Testis (tissue), 3 donors: ENCODE results near the gene OSGEP. TPM values are rescaled to one million over a fixed set of nuclear protein-coding genes. Genes with fewer than 3 reads are reported as not detected.

Experiments
- DNase-seq: peaks from one replicate; pipeline ENCODE4 v3.0.0-alpha.2; 2019
- H3K27ac ChIP-seq, 2 donors: fragments of 200-600 bp; sonication (generic); one replicate each; pipeline ENCODE4 v1.5.1; 2019
- H3K27me3 ChIP-seq: fragments of 200-600 bp; sonication (generic); one replicate; pipeline ENCODE4 v1.5.1; 2019
- H3K36me3 ChIP-seq: fragments of 200-600 bp; sonication (generic); one replicate; pipeline ENCODE4 v1.5.1; 2017; ENCODE audit warnings: low read depth; ENCODE audit errors: missing control alignments
- H3K4me1 ChIP-seq: fragments of 200-600 bp; sonication (generic); one replicate; pipeline ENCODE4 v1.5.1; 2019
- H3K4me3 ChIP-seq, 2 donors: fragments of 200-600 bp; sonication (generic); one replicate each; pipeline ENCODE4 v1.5.1; 2017 to 2019
- H3K9me3 ChIP-seq: fragments of 200-600 bp; sonication (generic); one replicate; pipeline ENCODE4 v1.5.1; 2017
- POLR2A ChIP-seq: fragments of 450-650 bp; IDR thresholded peaks from one replicate; pipeline ENCODE4 v1.6.1; 2017; ENCODE audit warnings: antibody characterized with exemption, mild to moderate bottlenecking, moderate library complexity
- WGBS, 2 donors: methylation state at CpG; one replicate each; pipeline ENCODE4 v1.1.5; 2018; 5-methylcytosine and 5-hydroxymethylcytosine counted together
- intact Hi-C: fragments of 100-400 bp; cut with DNase I; formaldehyde crosslinking; loops from one replicate; pipeline ENCODE4 v1.15.1; 2023; ENCODE audit warnings: low total_unique reads
- polyA plus RNA-seq: library from polyadenylated mRNA; stranded (reverse); fragments of 350-450 nt; fragmentation: Illumina TruSeq; extraction: RNeasy Lipid Tissue Mini Kit (QIAGEN cat#74804); gene quantifications from one replicate; pipeline ENCODE4 v1.2.3, GENCODE V29; 2014; ENCODE audit warnings: low read depth, low replicate concordance; ENCODE audit not compliant: insufficient read depth
- total RNA-seq, 2 donors: library from RNA; depleted of rRNA; stranded (reverse); fragments of >200 nt; gene quantifications; one replicate each; pipeline ENCODE4 v1.2.3, GENCODE V29; 2016
- TF ChIP-seq, protein P1 (sequence below), 3 experiments: fragments of 450-650 bp in 2 of 3; fragments of 200-600 bp in 1 of 3; sonication (generic) in 1 of 3; IDR thresholded peaks; one replicate each; pipeline ENCODE4 v1.5.1; 2016 to 2019; ENCODE audit warnings: antibody characterized with exemption in 3 of 3, mild to moderate bottlenecking in 2 of 3, moderate library complexity in 1 of 3

The OSGEP gene
- total and polyA plus RNA-seq, 3 donors from 2014 or later, result 19.9 to 58.8 (median 47.2) TPM

DNA sequence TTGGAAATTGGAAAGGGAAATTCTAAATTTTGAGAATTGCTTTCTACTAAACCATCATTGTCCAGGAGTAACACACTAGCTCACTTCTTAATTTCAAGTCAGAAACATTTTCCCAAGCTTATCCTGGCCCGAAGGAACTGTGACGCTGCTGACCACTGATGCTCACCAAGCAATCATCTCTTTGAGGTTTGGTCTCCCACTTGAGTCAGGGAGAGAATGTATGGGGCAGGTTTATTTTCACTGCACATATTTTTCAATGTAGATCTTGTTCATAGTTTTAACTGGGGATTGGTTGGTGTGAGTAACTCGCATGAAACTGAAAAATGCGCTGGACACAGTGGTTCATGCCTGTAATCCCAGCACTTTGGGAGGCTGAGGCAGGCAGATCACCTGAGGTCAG is 37.9 kb upstream of the OSGEP start:
- H3K36me3 ChIP-seq, result no peaks in the 10 kb centered on the region
- intact Hi-C loops, result no loop called here

DNA sequence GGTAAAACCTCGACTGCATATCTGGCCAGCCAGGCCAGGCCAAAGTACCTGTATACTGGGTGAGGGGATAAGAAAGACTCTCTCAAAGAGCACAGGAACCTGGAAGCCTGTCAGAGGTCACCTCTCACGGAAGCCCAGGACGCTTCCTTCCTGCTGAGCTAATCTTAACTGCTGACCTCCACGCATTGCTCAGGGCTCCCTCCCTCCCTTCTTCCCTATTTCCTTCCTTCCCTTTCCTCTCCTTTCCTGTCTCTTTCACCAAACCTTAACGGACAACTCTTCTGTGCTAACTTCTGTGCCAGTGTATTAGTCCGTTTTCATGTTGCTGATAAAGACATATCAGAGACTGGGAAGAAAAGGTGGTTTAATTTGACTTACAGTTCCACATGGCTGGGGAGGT is 36.0 kb upstream of the OSGEP start:
- WGBS, 2 donors, result 59 to 69% methylated on average over 6 of the region's 6 CpGs
- Histone ChIP-seq H3K9me3 (no peaks in the 10 kb centered on the region), H3K27me3 (no peaks in the 10 kb centered on the region), H3K27ac (no peak overlapping the region), H3K4me3 (no peak overlapping the region), H3K36me3 (no peaks in the 10 kb centered on the region), H3K4me1 (no peaks in the 10 kb centered on the region)
- no peak for DNase-seq
- TF ChIP-seq, protein P1, sequence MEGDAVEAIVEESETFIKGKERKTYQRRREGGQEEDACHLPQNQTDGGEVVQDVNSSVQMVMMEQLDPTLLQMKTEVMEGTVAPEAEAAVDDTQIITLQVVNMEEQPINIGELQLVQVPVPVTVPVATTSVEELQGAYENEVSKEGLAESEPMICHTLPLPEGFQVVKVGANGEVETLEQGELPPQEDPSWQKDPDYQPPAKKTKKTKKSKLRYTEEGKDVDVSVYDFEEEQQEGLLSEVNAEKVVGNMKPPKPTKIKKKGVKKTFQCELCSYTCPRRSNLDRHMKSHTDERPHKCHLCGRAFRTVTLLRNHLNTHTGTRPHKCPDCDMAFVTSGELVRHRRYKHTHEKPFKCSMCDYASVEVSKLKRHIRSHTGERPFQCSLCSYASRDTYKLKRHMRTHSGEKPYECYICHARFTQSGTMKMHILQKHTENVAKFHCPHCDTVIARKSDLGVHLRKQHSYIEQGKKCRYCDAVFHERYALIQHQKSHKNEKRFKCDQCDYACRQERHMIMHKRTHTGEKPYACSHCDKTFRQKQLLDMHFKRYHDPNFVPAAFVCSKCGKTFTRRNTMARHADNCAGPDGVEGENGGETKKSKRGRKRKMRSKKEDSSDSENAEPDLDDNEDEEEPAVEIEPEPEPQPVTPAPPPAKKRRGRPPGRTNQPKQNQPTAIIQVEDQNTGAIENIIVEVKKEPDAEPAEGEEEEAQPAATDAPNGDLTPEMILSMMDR (IDR thresholded peaks at IDR 0.05), result no peak
- no peak for TF ChIP-seq POLR2A
- intact Hi-C loops, result no loop called here

More for the DNA sequence above, 37.9 kb upstream of the OSGEP start:
- WGBS, 2 donors, result 89 to 92% methylated on average over 4 of the region's 4 CpGs
- no peaks in the 10 kb centered on the region for H3K27me3 ChIP-seq
- no peak for TF ChIP-seq POLR2A
- no peak overlapping the region for H3K4me3 ChIP-seq
- H3K4me1 ChIP-seq, result no peaks in the 10 kb centered on the region
- DNase-seq, result no peak
- no peaks in the 10 kb centered on the region for H3K9me3 ChIP-seq
- H3K27ac ChIP-seq, result no peak overlapping the region

DNA sequence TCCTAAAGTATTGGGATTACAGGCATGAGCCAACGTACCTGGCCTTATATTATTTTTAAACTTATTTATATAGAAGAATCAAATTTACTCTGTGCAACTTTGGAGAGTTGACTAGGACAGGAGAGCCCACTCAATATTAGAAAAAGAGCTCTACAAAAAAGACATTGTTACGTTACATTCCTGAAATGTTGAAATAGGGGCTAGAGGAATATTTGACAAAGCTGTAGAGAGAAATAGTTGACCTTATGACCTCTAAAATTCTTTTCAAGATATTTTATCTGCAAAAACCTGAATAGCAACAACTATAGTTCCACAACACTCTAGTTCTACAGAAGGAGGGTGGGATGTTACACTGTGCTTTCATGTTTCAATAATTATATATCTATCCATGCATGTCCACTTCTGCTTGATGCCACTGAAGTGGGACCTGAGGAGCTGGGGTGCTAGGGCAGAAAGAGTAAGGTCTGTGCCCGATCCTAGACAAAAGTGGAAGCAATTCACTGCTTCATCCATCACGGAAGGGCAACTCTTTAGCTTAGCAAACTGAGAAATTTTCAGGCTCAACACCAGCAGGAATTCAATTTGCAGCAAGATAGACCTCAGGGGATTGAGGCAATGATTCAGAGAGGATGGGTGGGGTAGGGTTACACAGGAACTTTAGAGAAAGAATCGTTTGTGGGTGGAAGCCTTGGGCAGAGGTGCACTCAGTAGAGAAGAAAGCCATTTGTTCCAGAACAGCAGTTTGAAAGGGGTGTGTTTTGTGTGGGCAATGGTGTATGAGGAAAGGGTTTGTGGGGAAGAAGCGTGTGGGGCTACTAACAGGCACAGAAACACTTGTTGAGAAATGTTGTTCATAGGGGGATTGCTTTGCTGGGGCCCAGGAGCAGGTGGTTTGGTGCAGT is 34.7 kb upstream of the OSGEP start:
- no peaks in the 10 kb centered on the region for H3K9me3 ChIP-seq
- H3K36me3 ChIP-seq, result no peaks in the 10 kb centered on the region
- TF ChIP-seq POLR2A, result no peak
- TF ChIP-seq, protein P1 (IDR thresholded peaks at IDR 0.05), result no peak
- intact Hi-C loops, result no loop called here
- H3K4me1 ChIP-seq, result no peaks in the 10 kb centered on the region
- no peaks in the 10 kb centered on the region for H3K27me3 ChIP-seq
- WGBS, 2 donors, result 52 to 62% methylated on average over 6 of the region's 6 CpGs
- no peak overlapping the region for H3K4me3 ChIP-seq
- DNase-seq, result no peak
- H3K27ac ChIP-seq, result no peak overlapping the region

DNA sequence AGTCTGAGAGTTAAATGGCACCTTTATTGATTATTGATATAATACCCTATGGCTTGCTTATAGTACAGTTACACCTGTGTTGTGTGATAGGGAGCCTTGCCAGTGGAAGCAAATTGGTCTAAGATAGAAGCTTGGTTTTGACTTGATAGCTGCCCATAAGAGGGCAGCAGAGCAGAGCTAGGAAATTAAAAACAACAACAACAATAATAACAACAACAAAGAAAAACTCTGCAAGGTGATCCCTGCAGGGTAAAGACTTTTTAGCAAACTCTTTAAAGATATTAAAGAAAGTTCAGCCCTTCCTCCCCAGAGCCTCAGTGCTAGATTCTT is 32.7 kb upstream of the OSGEP start:
- intact Hi-C loops, result no loop called here

DNA sequence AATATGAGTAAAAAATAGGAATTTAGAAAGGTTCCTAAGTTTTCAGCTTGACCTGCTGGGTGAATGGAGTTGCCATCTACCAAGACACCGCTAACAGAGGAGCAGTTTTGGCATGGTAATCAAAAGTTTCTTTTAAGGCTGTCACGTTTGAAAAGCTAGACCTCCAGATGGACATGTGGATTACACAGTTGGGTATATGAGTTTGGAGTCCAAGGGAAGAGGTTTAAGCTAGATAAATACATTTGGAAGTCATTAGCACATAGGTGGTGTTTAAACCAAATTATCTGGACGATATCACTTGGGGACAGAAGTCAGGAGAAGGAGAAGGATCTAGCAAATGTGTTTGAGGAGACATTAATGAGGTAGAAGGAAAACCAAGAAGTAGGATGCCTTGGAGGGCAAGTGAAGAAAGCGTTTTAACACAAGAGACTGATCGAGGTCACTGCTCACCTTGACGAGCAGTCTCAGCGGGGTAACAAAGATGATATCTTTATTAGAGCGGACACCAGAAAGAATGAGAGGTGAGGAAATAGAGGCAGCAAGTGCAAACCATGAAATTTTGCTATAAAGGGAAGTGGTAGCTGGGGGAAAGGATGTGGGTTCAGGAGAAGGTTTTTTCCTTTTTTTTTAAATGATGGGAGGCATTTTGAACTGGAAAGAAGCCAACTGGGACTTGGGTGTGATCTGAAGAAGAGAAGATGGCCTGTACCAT is 32.2 kb upstream of the OSGEP start:
- no peaks in the 10 kb centered on the region for H3K36me3 ChIP-seq
- intact Hi-C loops, result no loop called here
- no peaks in the 10 kb centered on the region for H3K4me1 ChIP-seq
- H3K27me3 ChIP-seq, result no peaks in the 10 kb centered on the region
- no peak overlapping the region for H3K4me3 ChIP-seq
- no peak for TF ChIP-seq POLR2A
- TF ChIP-seq, protein P1 (IDR thresholded peaks at IDR 0.05), result no peak
- no peak overlapping the region for H3K27ac ChIP-seq
- 79 to 80% methylated on average over 8 of the region's 8 CpGs for WGBS, 2 donors
- DNase-seq, result no peak
- no peaks in the 10 kb centered on the region for H3K9me3 ChIP-seq

More for the DNA sequence above, 32.7 kb upstream of the OSGEP start:
- Histone ChIP-seq H3K27me3 (no peaks in the 10 kb centered on the region), H3K36me3 (no peaks in the 10 kb centered on the region), H3K4me3 (no peak overlapping the region), H3K9me3 (no peaks in the 10 kb centered on the region), H3K27ac (no peak overlapping the region), H3K4me1 (no peaks in the 10 kb centered on the region)
- TF ChIP-seq, protein P1 (IDR thresholded peaks at IDR 0.05), result no peak
- no peak for TF ChIP-seq POLR2A
- no peak for DNase-seq
